H1 (cell line): Measurements from ENCODE around the gene SNRPB. TPM values are rescaled to one million over a fixed set of nuclear protein-coding genes. Genes with fewer than 3 reads are reported as not detected.

ENCODE experiments used
- ASH2L ChIP-seq: fragments of 200-600, 300-600 bp; sonication (generic); IDR thresholded peaks from one replicate; pipeline ENCODE4 v1.7.1; 2017; ENCODE audit warnings: low read length
- CEBPB ChIP-seq: IDR thresholded peaks from 2 replicates; pipeline ENCODE4 v1.6.1; 2012; ENCODE audit warnings: low read depth, low read length
- CREB1 ChIP-seq: IDR thresholded peaks from 2 replicates; pipeline ENCODE4 v1.6.1; 2012; ENCODE audit warnings: inconsistent platforms
- CTBP2 ChIP-seq: IDR thresholded peaks from 2 replicates; pipeline ENCODE4 v1.7.0; 2011; ENCODE audit warnings: borderline replicate concordance, mild to moderate bottlenecking, moderate library complexity, mixed read lengths, low read length; ENCODE audit not compliant: insufficient read depth, insufficient read length
- EP300 ChIP-seq, 2 experiments: IDR thresholded peaks; 1 replicate in 1 of 2; 2 replicates in 1 of 2; pipeline ENCODE4 v1.6.1; 2011 to 2012; ENCODE audit warnings: low read depth in 2 of 2, low read length in 2 of 2, mild to moderate bottlenecking in 2 of 2, borderline replicate concordance in 1 of 2, inconsistent platforms in 1 of 2, moderate library complexity in 1 of 2
- GTF2F1 ChIP-seq: IDR thresholded peaks from 2 replicates; pipeline ENCODE4 v1.6.1; 2012; ENCODE audit warnings: low read depth, low read length, improper control_type of control experiment, borderline replicate concordance
- KDM4A ChIP-seq: IDR thresholded peaks from one replicate; pipeline ENCODE4 v1.7.1; 2012; ENCODE audit warnings: low read depth, mild to moderate bottlenecking, moderate library complexity, low read length, inconsistent platforms; ENCODE audit not compliant: severe bottlenecking
- POLR2A ChIP-seq, 2 experiments: IDR thresholded peaks; 1 replicate in 1 of 2; 2 replicates in 1 of 2; pipeline ENCODE4 v1.6.1; 2011; ENCODE audit warnings: low read depth in 2 of 2, low read length in 2 of 2, mild to moderate bottlenecking in 2 of 2; ENCODE audit errors: control extremely low read depth in 1 of 2
- POLR2AphosphoS5 ChIP-seq: IDR thresholded peaks from 2 replicates; pipeline ENCODE4 v1.6.1; 2011; ENCODE audit warnings: low read depth, low read length
- RXRA ChIP-seq: IDR thresholded peaks from 2 replicates; pipeline ENCODE4 v1.6.1; 2011; ENCODE audit warnings: low read depth, mild to moderate bottlenecking, low read length, moderate library complexity; ENCODE audit not compliant: insufficient read depth
- TEAD4 ChIP-seq: IDR thresholded peaks from 2 replicates; pipeline ENCODE4 v1.6.1; 2012; ENCODE audit warnings: low read depth, low read length, inconsistent platforms, mixed read lengths
- polyA plus RNA-seq, 7 experiments: library from polyadenylated mRNA; depleted of rRNA in 3 of 7; stranded (reverse) in 5 of 7; unstranded in 2 of 7; fragments of >200 nt in 5 of 7; fragments of 200-250 nt in 2 of 7; gene quantifications; 1 replicate in 5 of 7; 2 replicates in 1 of 7; 4 replicates in 1 of 7; pipeline versions ENCODE4 v1.2.1 to v1.2.3, GENCODE V29; 2011 to 2013; ENCODE audit warnings: missing spikeins in 2 of 7, mixed read lengths in 2 of 7
- total RNA-seq: library from RNA; stranded (reverse); fragmentation: NEBNext Ultra II Directional; extraction: Animal tissue kit (Norgen Biotek cat#: 25700); gene quantifications from 2 replicates; pipeline ENCODE4 v1.2.1, GENCODE V29; 2021
- TF ChIP-seq, protein P1 (sequence below): fragments of 300-600 bp; sonication (generic); IDR thresholded peaks from 2 replicates; pipeline ENCODE4 v1.7.1; 2012; ENCODE audit warnings: low read length, moderate library complexity, mild to moderate bottlenecking, inconsistent platforms; ENCODE audit not compliant: insufficient replicate concordance

SNRPB gene
- total and polyA plus RNA-seq, 2 of the 8 experiments (the other 6 are each of a cell fraction or from before 2014, with no cell fraction given), result 507 to 589 TPM

DNA sequence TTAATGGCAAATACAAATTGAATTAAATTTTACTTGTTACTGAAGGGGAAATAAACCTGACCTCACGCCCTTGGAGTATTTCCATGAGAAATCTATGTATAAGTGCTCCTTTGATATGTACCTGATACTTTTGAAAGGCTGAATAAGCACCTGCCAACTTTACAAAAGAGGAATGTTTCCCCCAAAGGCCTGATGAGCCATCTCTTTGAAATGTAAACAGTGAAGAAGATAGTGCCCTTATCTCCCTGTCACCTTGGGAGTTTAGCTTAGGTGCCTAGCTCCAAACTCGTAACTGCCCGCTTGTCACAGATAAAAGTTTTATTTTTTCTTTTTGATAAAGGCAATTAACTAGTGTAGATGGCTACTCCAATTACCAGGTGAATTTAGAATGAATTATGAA lies 39.2 kb upstream of the SNRPB start (continued):
- TF ChIP-seq, protein P1, sequence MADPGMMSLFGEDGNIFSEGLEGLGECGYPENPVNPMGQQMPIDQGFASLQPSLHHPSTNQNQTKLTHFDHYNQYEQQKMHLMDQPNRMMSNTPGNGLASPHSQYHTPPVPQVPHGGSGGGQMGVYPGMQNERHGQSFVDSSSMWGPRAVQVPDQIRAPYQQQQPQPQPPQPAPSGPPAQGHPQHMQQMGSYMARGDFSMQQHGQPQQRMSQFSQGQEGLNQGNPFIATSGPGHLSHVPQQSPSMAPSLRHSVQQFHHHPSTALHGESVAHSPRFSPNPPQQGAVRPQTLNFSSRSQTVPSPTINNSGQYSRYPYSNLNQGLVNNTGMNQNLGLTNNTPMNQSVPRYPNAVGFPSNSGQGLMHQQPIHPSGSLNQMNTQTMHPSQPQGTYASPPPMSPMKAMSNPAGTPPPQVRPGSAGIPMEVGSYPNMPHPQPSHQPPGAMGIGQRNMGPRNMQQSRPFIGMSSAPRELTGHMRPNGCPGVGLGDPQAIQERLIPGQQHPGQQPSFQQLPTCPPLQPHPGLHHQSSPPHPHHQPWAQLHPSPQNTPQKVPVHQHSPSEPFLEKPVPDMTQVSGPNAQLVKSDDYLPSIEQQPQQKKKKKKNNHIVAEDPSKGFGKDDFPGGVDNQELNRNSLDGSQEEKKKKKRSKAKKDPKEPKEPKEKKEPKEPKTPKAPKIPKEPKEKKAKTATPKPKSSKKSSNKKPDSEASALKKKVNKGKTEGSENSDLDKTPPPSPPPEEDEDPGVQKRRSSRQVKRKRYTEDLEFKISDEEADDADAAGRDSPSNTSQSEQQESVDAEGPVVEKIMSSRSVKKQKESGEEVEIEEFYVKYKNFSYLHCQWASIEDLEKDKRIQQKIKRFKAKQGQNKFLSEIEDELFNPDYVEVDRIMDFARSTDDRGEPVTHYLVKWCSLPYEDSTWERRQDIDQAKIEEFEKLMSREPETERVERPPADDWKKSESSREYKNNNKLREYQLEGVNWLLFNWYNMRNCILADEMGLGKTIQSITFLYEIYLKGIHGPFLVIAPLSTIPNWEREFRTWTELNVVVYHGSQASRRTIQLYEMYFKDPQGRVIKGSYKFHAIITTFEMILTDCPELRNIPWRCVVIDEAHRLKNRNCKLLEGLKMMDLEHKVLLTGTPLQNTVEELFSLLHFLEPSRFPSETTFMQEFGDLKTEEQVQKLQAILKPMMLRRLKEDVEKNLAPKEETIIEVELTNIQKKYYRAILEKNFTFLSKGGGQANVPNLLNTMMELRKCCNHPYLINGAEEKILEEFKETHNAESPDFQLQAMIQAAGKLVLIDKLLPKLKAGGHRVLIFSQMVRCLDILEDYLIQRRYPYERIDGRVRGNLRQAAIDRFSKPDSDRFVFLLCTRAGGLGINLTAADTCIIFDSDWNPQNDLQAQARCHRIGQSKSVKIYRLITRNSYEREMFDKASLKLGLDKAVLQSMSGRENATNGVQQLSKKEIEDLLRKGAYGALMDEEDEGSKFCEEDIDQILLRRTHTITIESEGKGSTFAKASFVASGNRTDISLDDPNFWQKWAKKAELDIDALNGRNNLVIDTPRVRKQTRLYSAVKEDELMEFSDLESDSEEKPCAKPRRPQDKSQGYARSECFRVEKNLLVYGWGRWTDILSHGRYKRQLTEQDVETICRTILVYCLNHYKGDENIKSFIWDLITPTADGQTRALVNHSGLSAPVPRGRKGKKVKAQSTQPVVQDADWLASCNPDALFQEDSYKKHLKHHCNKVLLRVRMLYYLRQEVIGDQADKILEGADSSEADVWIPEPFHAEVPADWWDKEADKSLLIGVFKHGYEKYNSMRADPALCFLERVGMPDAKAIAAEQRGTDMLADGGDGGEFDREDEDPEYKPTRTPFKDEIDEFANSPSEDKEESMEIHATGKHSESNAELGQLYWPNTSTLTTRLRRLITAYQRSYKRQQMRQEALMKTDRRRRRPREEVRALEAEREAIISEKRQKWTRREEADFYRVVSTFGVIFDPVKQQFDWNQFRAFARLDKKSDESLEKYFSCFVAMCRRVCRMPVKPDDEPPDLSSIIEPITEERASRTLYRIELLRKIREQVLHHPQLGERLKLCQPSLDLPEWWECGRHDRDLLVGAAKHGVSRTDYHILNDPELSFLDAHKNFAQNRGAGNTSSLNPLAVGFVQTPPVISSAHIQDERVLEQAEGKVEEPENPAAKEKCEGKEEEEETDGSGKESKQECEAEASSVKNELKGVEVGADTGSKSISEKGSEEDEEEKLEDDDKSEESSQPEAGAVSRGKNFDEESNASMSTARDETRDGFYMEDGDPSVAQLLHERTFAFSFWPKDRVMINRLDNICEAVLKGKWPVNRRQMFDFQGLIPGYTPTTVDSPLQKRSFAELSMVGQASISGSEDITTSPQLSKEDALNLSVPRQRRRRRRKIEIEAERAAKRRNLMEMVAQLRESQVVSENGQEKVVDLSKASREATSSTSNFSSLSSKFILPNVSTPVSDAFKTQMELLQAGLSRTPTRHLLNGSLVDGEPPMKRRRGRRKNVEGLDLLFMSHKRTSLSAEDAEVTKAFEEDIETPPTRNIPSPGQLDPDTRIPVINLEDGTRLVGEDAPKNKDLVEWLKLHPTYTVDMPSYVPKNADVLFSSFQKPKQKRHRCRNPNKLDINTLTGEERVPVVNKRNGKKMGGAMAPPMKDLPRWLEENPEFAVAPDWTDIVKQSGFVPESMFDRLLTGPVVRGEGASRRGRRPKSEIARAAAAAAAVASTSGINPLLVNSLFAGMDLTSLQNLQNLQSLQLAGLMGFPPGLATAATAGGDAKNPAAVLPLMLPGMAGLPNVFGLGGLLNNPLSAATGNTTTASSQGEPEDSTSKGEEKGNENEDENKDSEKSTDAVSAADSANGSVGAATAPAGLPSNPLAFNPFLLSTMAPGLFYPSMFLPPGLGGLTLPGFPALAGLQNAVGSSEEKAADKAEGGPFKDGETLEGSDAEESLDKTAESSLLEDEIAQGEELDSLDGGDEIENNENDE, result peak; percentile 43
- TF ChIP-seq KDM4A (no peak), EP300 (IDR thresholded peaks at IDR 0.05; ENCODE audit: borderline replicate concordance in 1 of 2, low read depth in 2 of 2, low read length in 2 of 2) (no peak), TEAD4 (peak; percentile 46; the same call in 1 of the 2 replicates), POLR2AphosphoS5 (peak; percentile 55; the same call in 1 of the 2 replicates), CTBP2 (no peak), POLR2A (IDR thresholded peaks at IDR 0.05; ENCODE audit: control extremely low read depth in 1 of 2, low read depth in 2 of 2, low read length in 2 of 2) (no peak), CREB1 (no peak), CEBPB (no peak), ASH2L (no peak), GTF2F1 (no peak), RXRA (no peak)
